Stimulated activated CD4-positive, alpha-beta T cell treated with anti-CD3 and anti-CD28 coated beads, Interleukin-1b, Interleukin-23, amount 100 ng/mL, for 4 hours (primary cell): Measurements from ENCODE around the gene SMAD4.
"Not testable (repeated sequence)": the region's sequence is repeated elsewhere in the genome, so short reads cannot be mapped to it uniquely, and the experiment has no call there.

ENCODE experiments used
- DNase-seq, 2 donors: peaks; one replicate each; pipeline ENCODE4 v3.0.0-alpha.2; 2020; ENCODE audit warnings: low read depth in 2 of 2

Gene SMAD4

DNA sequence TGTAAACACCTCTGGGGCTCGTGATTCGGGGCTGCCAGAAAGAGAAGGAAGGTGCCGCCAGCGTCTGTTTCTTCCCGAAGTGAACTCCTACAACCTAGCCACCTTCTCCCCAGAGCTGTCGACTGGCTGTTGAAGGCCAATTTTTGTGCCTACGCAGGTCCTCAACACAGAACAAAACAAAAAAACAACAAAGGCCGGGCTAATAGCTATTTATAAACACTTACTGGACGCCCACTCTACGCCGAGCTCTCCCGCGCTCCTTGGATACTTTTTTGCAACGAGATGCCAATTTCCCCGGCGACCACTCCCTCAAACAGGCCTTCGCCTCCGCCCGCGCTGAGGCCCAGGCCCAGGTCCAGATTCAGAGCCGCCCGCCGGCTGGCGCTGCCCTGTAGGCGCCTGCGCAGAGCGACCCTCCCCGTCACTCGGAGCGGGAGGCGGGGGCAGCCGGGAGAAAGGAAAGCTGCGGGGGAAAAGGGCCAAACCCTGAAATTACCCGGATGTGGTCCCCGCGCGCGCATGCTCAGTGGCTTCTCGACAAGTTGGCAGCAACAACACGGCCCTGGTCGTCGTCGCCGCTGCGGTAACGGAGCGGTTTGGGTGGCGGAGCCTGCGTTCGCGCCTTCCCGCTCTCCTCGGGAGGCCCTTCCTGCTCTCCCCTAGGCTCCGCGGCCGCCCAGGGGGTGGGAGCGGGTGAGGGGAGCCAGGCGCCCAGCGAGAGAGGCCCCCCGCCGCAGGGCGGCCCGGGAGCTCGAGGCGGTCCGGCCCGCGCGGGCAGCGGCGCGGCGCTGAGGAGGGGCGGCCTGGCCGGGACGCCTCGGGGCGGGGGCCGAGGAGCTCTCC is at the start of gene SMAD4:
SMAD4 (plus strand) TSS at position 520 of the 843 bp plus-strand sequence. CDS start 16,834 bp downstream, outside the sequence.
- DNase-seq: peak; percentile 98 to 99

DNA sequence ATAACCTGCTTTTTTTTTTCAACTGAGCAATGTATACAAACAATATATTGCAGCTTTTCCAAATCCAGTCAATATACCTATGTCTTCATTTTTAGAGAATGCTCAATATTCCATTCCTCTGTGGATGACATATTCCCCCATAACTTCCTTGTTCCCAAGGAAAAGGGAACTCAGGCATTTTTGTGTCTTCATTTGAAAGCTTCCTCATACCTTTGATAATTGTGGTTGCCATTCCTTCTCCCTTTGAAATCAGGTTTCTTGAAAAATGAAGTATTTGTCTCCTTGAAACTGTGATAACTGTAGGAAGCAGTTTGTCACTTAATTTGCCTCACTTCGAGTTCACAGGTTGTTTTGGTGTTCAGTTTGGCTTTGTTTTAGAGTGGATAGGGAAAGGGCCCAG is 48.6 kb upstream of the SMAD4 start:
- DNase-seq: no peak

DNA sequence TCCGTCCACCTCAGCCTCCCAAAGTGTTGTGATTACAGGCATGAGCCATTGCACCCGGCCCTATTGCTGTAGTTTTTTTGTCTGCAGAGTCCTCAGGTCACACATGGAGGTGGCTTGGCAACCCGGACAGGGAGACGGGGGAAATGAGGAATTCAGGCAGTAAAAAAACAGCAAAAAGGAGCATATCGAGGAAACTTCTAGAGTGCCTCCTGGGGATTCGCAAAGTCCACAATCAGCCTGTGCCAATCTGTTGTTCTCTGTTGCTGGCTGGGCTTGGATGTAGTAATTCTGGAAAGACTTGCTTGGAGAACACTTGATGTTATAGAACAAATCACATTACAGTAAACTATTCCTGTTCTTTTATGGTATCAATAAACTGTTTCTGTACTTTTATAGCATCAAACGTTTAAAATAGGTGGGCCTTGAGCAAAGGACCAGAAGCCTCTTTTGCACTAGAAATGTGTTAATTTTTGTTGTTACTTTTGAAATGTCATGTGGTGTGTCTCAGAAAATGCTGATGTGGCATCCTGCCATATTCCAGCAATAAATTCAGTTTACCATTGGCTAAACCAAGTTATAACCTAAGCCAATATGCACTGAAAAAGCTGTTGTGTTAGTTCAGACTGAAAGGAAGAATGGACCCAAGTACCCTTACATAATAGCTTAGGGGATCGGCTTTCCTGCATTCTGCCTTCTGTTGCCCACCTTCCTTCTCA is 47.8 kb upstream of the SMAD4 start:
- no peak for DNase-seq

DNA sequence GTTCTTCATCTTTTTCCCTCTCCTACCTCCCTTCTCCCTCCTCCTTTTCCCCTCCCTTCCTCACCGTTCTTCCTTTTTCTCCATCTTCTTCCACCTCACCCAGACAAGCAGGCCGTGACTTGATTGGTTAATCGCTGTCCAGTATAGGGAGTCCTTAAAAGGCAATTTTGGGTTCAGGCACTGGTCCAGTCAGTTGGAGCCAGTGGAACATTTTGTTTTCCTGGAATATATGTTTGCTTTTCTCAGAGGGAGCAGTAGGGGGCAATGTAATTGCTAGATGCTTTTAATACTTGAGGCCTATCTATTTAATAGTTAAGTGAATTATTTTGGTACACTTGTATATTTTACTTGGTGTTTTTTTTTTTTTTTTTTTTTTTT is 47.2 kb upstream of the SMAD4 start:
- DNase-seq: no peak

GRCh38 chr18:50986360-50987087 is 43.5 kb upstream of the SMAD4 start:
- no peak for DNase-seq

- no peak for DNase-seq
These were observed 42.8 kb upstream of the SMAD4 start for GRCh38 chr18:50987261-50987660.

DNA sequence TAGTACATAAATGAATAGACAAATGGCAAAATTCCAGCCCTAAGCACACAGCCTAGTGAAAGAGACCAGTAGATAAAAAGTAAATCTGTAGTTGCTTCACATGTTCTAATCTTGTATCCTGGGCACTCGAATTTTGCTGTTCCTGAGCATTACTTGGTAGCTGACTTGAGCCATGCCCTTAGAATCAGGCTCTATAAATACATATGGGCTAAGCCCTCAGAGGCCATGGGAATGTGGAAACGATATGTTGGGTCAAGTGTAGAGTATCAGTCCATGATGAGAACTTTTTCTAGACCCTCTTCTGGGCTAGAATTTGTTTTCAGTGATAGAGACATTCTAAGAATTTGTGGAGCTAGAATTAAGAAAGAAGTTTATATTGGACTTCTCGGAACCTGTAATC is 40.3 kb upstream of the SMAD4 start:
- DNase-seq: no peak

DNA sequence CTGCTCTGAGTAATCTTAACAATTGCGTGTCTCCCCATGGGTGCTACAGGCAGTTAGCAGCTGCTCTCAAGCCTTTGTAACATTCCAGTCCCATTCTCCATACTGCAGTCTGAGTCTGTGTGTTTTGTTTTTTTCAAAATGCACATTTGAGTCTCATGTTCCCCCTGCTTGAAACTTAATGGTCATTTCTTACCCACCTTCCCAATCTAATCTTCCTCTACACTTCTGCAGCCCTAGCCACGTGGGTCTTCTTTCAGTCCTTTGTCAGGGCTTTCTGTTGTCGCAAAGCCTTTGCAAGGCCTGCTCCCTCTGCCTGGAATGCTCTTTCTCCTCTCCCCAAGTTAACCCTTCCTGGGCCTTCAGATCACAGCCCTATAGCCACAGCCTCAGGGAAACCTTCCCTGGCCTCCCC is 37.7 kb upstream of the SMAD4 start:
- DNase-seq: no peak

DNA sequence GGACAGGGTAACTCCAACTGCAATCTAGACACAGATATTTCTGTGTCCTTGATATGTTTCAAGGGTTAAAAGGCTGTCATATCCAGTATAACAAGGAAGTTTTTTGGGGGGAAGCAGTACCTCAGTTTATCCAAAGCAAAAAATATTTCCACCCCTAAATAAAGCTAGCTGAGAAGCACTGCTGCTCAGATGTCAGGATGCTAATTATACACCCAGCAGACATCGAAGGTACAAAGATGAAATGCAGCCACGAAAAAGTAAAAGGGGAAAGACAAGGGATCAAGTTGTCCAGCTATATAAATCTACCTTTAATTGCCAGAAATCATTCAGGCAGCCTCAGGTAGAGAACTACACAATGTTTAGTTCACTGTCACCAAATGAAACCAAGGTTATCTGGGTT is 36.0 kb upstream of the SMAD4 start:
- no peak for DNase-seq

DNA sequence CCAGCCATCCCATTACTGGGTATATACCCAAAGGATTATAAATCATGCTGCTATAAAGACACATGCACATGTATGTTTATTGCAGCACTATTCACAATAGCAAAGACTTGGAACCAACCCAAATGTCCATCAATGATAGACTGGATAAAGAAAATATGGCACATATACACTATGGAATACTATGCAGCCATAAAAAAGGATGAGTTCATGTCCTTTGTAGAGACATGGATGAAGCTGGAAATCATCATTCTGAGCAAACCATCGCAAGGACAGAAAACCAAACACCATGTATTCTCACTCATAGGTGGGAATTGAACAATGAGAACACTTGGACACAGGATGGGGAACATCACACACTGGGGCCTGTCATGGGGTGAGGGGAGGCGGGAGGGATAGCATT is 26.8 kb upstream of the SMAD4 start:
- not testable (repeated sequence) for DNase-seq

- DNase-seq: no peak
These were observed 23.8 kb upstream of the SMAD4 start for GRCh38 chr18:51006061-51006818.

- DNase-seq: no peak
These were observed 22.8 kb upstream of the SMAD4 start for GRCh38 chr18:51006948-51007789.

DNA sequence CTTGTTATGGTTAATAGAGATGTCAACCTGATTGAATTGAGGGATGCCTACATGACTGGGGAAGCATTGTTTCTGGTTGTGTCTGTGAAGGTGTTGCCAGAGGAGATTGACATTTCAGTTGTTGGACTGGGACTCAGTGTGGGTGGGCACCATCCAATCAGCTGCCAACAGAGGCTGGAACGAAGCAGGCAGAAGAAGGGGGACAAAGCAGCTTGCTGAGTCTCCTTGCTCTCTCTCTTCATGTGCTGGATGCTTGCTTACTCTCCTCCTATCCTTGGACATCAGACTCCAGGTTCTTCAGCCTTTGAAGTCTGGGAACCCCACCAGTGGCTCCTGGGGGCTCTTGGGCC is 22.2 kb upstream of the SMAD4 start:
- DNase-seq: no peak

- no peak for DNase-seq
These were observed 20.9 kb upstream of the SMAD4 start for GRCh38 chr18:51009072-51009471.

DNA sequence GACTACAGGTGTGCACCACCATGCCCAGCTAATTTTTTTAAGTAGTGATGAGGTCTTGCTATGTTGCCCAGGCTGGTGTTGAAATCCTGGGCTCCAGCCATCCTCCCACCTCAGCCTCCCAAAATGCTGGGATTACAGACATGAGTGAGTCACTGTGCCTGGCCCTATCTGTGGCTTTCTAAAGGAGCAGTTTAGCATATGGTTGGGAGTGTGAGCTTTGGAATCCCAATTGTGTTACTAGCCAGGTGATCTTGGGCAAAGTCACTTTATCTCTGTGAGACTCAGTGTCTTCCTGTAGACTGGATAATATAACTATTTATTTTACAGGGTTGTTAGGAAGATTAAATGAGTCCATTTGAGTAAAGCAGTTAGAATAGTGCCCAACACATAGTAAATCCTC is 19.8 kb upstream of the SMAD4 start:
- DNase-seq: no peak

DNA sequence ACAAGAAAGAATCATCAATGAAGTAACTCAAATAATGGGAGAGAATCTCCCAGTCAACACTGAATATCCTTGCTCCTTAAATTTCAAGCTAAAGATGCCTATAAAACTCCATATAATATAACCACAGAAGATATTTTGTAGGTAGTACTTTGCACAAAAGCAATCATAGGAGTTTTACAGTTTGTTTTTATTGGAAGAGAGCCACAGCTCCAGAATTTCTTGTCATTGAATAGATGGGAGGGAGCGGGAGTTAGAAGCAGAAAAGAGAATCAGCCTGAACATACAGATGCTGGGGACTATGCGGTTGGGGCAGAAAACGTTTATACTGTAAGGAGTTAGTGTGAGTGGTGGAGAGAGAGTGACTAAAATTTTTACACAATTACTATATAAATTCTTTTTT is 18.3 kb upstream of the SMAD4 start:
- no peak for DNase-seq

DNA sequence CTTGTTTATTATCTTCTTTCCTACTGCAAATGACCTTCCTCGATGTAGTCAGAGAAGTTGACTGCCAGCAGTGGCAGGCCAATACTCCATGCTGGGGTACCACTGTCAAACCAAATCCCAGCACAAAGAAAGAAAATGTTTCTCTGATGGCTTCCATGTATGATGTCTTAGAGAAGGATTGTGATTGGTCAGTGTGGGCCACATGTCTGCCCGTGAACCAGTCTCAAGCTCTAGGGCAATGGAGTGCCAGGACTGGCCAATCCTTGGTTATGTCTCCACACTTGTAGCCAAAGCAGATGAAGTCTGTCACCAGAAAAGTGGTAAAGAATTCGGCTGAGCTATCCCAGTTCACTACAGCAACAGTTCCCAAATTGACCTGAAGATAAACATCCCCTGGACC is 17.6 kb upstream of the SMAD4 start:
- no peak for DNase-seq

- DNase-seq: no peak
These were observed 16.8 kb upstream of the SMAD4 start for GRCh38 chr18:51013259-51013658.

DNA sequence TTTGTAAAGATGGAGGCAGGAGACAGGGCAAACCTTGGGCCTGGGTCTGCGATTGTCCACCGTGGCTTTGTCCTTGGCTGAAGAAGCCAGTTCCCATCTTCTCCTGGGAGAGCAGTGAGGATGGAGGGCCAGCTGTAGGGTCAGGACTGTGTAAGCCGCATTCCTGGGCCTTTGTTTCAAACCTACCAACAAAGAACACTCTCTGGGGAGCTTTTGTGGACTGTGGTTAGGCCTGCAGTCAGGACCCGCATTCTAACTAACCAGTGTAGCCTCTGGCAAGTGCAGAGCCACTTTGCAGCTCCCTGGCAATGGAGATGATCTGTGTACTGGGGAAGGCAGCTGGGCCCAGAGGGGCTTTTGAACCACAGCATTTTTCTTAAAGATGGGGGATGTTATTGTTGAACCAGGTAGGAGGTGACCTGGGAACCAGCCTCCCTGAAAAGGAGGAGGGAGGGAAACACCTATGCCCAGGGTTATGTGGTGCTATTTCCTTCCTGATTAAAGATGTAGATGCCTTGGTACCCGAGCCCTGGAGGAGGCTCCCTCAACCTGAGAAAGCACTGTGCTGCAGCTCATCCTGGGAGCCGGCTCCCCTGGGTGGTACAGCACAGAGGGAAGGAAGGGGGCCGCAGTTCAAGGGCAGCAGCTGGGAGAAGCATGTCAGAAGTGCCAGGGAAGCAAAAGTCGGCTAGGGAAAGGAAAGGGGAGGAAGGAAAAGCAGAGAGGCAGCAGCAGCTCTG is 12.7 kb upstream of the SMAD4 start:
- no peak for DNase-seq

DNA sequence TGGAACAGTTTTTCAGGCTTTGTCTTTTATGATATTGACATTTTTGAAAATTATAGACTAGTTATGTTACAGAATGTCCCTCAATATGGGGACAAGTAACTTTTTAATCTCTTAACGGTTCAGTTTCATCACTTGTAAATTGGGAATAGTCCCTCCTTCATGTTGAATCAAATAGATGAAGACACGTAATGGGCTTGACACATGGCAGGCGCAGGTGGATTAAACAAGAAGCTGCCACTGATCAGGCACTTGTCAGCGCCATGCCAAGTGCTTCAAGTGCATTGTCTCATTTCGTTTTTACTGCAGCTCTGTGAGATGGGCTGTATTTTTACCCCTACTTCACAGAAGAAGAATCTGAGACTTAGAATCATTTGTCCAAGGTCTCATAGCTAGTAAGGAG is 9.5 kb upstream of the SMAD4 start:
- DNase-seq: no peak
